ENCODE results near the gene PBX3.

Gene PBX3

GRCh38 chr9:125831054-125831453 lies 83.9 kb downstream of the PBX3 start:
- Histone ChIP-seq H3K27me3 (ENCODE audit: control insufficient read depth, insufficient read depth, low read length) (no peaks in the 10 kb centered on the region), H3K4me1 (ENCODE audit: control insufficient read depth, insufficient read depth, low read length) (no peaks in the 10 kb centered on the region), H3K4me3 (ENCODE audit: low read length) (no peak overlapping the region), H3K9ac (ENCODE audit: low read depth, low read length) (no peak overlapping the region), H3K4me2 (ENCODE audit: low read length) (no peak overlapping the region), H3K9me3 (replicated peaks; ENCODE audit: low read length) (no peaks in the 10 kb centered on the region), H3K36me3 (ENCODE audit: insufficient read depth, low read length) (no peaks in the 10 kb centered on the region)

- Histone ChIP-seq H3K4me3 (ENCODE audit: low read length) (no peak overlapping the region), H3K9ac (ENCODE audit: low read depth, low read length) (no peak overlapping the region), H3K9me3 (replicated peaks; ENCODE audit: low read length) (no peaks in the 10 kb centered on the region), H3K27me3 (ENCODE audit: control insufficient read depth, insufficient read depth, low read length) (no peaks in the 10 kb centered on the region), H3K36me3 (ENCODE audit: insufficient read depth, low read length) (no peaks in the 10 kb centered on the region), H3K4me2 (ENCODE audit: low read length) (no peak overlapping the region), H3K4me1 (ENCODE audit: control insufficient read depth, insufficient read depth, low read length) (no peaks in the 10 kb centered on the region)
Observed at GRCh38 chr9:125831616-125832015, 84.4 kb downstream of the PBX3 start.

DNA sequence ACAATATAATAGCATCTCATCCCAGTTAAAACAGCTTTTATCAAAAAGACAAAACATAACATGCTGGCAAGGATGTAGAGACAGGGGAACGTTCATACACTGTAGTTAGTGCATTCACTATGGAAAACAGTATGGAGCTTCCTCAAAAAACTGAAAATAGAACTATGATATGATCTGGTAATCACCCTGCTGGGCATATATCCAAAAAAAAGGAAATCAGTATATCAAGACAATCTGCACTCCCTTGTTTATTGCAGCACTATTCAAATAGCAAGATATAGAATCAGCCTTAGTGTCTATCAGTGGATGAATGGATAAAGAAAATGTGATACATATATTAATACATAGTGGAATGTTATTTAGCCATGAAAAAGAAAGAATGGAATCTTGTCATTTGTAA lies 88.5 kb downstream of the PBX3 start:
- no peak overlapping the region for H3K9ac ChIP-seq (ENCODE audit: low read depth, low read length)
- no peaks in the 10 kb centered on the region for H3K9me3 ChIP-seq (replicated peaks; ENCODE audit: low read length)
- H3K4me1 ChIP-seq (ENCODE audit: control insufficient read depth, insufficient read depth, low read length), result no peaks in the 10 kb centered on the region
- no peaks in the 10 kb centered on the region for H3K27me3 ChIP-seq (ENCODE audit: control insufficient read depth, insufficient read depth, low read length)
- H3K4me3 ChIP-seq (ENCODE audit: low read length), result no peak overlapping the region
- no peaks in the 10 kb centered on the region for H3K36me3 ChIP-seq (ENCODE audit: insufficient read depth, low read length)
- no peak overlapping the region for H3K4me2 ChIP-seq (ENCODE audit: low read length)

GRCh38 chr9:125839317-125839716 lies 92.1 kb downstream of the PBX3 start:
- Histone ChIP-seq H3K9ac (ENCODE audit: low read depth, low read length) (no peak overlapping the region), H3K4me3 (ENCODE audit: low read length) (no peak overlapping the region), H3K36me3 (ENCODE audit: insufficient read depth, low read length) (no peaks in the 10 kb centered on the region), H3K4me1 (ENCODE audit: control insufficient read depth, insufficient read depth, low read length) (no peaks in the 10 kb centered on the region), H3K27me3 (ENCODE audit: control insufficient read depth, insufficient read depth, low read length) (no peaks in the 10 kb centered on the region), H3K4me2 (ENCODE audit: low read length) (no peak overlapping the region), H3K9me3 (replicated peaks; ENCODE audit: low read length) (no peaks in the 10 kb centered on the region)

GRCh38 chr9:125841444-125841843 lies 94.3 kb downstream of the PBX3 start:
- H3K4me1 ChIP-seq (ENCODE audit: control insufficient read depth, insufficient read depth, low read length), result no peaks in the 10 kb centered on the region
- no peaks in the 10 kb centered on the region for H3K9me3 ChIP-seq (replicated peaks; ENCODE audit: low read length)
- no peaks in the 10 kb centered on the region for H3K27me3 ChIP-seq (ENCODE audit: control insufficient read depth, insufficient read depth, low read length)
- no peaks in the 10 kb centered on the region for H3K36me3 ChIP-seq (ENCODE audit: insufficient read depth, low read length)
- no peak overlapping the region for H3K9ac ChIP-seq (ENCODE audit: low read depth, low read length)
- no peak overlapping the region for H3K4me3 ChIP-seq (ENCODE audit: low read length)
- no peak overlapping the region for H3K4me2 ChIP-seq (ENCODE audit: low read length)

DNA sequence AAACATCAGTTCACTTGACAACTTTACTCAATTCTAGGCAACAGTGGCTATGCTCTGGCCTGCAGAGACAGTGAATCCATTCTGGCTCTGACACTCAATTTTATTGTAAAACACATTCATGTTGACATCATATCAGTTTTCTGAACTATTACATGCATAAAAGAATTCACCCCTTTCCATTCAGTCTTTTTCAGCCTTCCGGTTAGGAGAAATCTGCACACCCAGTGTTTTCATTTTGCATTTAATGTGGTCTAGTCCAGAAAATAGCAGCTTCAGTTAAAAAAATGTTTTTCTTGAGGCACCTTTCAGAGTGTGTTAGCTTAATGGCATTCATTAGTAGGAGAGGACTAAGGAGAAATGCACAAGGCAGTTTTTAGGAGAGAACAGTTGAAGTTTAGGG lies 95.1 kb downstream of the PBX3 start:
- no peak overlapping the region for H3K9ac ChIP-seq (ENCODE audit: low read depth, low read length)
- H3K27me3 ChIP-seq (ENCODE audit: control insufficient read depth, insufficient read depth, low read length), result no peaks in the 10 kb centered on the region
- no peaks in the 10 kb centered on the region for H3K4me1 ChIP-seq (ENCODE audit: control insufficient read depth, insufficient read depth, low read length)
- no peak overlapping the region for H3K4me2 ChIP-seq (ENCODE audit: low read length)
- no peaks in the 10 kb centered on the region for H3K9me3 ChIP-seq (replicated peaks; ENCODE audit: low read length)
- no peaks in the 10 kb centered on the region for H3K36me3 ChIP-seq (ENCODE audit: insufficient read depth, low read length)
- H3K4me3 ChIP-seq (ENCODE audit: low read length), result no peak overlapping the region

- no peak overlapping the region for H3K9ac ChIP-seq (ENCODE audit: low read depth, low read length)
- no peak overlapping the region for H3K4me3 ChIP-seq (ENCODE audit: low read length)
- H3K4me1 ChIP-seq (ENCODE audit: control insufficient read depth, insufficient read depth, low read length), result no peaks in the 10 kb centered on the region
- H3K4me2 ChIP-seq (ENCODE audit: low read length), result no peak overlapping the region
- no peaks in the 10 kb centered on the region for H3K27me3 ChIP-seq (ENCODE audit: control insufficient read depth, insufficient read depth, low read length)
- no peaks in the 10 kb centered on the region for H3K9me3 ChIP-seq (replicated peaks; ENCODE audit: low read length)
- H3K36me3 ChIP-seq (ENCODE audit: insufficient read depth, low read length), result no peaks in the 10 kb centered on the region
Observed at GRCh38 chr9:125843646-125844045, 96.5 kb downstream of the PBX3 start.

- H3K36me3 ChIP-seq (ENCODE audit: insufficient read depth, low read length), result no peaks in the 10 kb centered on the region
- H3K4me3 ChIP-seq (ENCODE audit: low read length), result no peak overlapping the region
- H3K27me3 ChIP-seq (ENCODE audit: control insufficient read depth, insufficient read depth, low read length), result no peaks in the 10 kb centered on the region
- no peak overlapping the region for H3K4me2 ChIP-seq (ENCODE audit: low read length)
- no peaks in the 10 kb centered on the region for H3K4me1 ChIP-seq (ENCODE audit: control insufficient read depth, insufficient read depth, low read length)
- no peak overlapping the region for H3K9ac ChIP-seq (ENCODE audit: low read depth, low read length)
- H3K9me3 ChIP-seq (replicated peaks; ENCODE audit: low read length), result no peaks in the 10 kb centered on the region
Observed at GRCh38 chr9:125844611-125845010, 97.4 kb downstream of the PBX3 start.

- Histone ChIP-seq H3K4me1 (ENCODE audit: control insufficient read depth, insufficient read depth, low read length) (no peaks in the 10 kb centered on the region), H3K36me3 (ENCODE audit: insufficient read depth, low read length) (no peaks in the 10 kb centered on the region), H3K9ac (ENCODE audit: low read depth, low read length) (no peak overlapping the region), H3K27me3 (ENCODE audit: control insufficient read depth, insufficient read depth, low read length) (no peaks in the 10 kb centered on the region), H3K4me2 (ENCODE audit: low read length) (no peak overlapping the region), H3K4me3 (ENCODE audit: low read length) (no peak overlapping the region), H3K9me3 (replicated peaks; ENCODE audit: low read length) (no peaks in the 10 kb centered on the region)
Observed at GRCh38 chr9:125845271-125845808, 98.2 kb downstream of the PBX3 start.

GRCh38 chr9:125847735-125848134 lies 100.6 kb downstream of the PBX3 start:
- no peaks in the 10 kb centered on the region for H3K36me3 ChIP-seq (ENCODE audit: insufficient read depth, low read length)
- H3K9ac ChIP-seq (ENCODE audit: low read depth, low read length), result no peak overlapping the region
- no peak overlapping the region for H3K4me2 ChIP-seq (ENCODE audit: low read length)
- H3K4me1 ChIP-seq (ENCODE audit: control insufficient read depth, insufficient read depth, low read length), result no peaks in the 10 kb centered on the region
- H3K9me3 ChIP-seq (replicated peaks; ENCODE audit: low read length), result no peaks in the 10 kb centered on the region
- H3K4me3 ChIP-seq (ENCODE audit: low read length), result no peak overlapping the region
- no peaks in the 10 kb centered on the region for H3K27me3 ChIP-seq (ENCODE audit: control insufficient read depth, insufficient read depth, low read length)

GRCh38 chr9:125850106-125850632 lies 103.0 kb downstream of the PBX3 start:
- Histone ChIP-seq H3K9me3 (replicated peaks; ENCODE audit: low read length) (no peaks in the 10 kb centered on the region), H3K4me2 (ENCODE audit: low read length) (no peak overlapping the region), H3K36me3 (ENCODE audit: insufficient read depth, low read length) (no peaks in the 10 kb centered on the region)

DNA sequence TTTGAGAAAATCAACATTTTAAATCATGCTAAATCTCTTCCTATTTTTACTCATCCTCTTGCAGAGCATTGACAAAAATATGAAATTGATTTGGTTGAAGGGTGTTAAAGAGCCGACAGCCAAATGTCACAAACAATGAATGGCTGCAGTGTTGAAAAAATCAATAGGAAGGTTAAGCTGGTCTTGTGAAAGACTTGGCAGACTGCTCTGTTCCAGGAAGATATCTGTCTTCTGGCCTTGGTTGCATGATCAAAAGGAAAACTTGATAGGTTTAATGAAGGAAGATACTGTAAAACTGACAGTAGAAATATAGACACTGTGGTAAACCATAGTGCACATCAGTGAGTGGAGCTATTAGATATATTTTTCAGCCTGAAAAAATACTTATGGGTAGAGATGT lies 103.6 kb downstream of the PBX3 start:
- Histone ChIP-seq H3K9ac (ENCODE audit: low read depth, low read length) (no peak overlapping the region), H3K4me3 (ENCODE audit: low read length) (no peak overlapping the region), H3K27me3 (ENCODE audit: control insufficient read depth, insufficient read depth, low read length) (no peaks in the 10 kb centered on the region), H3K36me3 (ENCODE audit: insufficient read depth, low read length) (no peaks in the 10 kb centered on the region), H3K9me3 (replicated peaks; ENCODE audit: low read length) (no peaks in the 10 kb centered on the region), H3K4me2 (ENCODE audit: low read length) (no peak overlapping the region), H3K4me1 (ENCODE audit: control insufficient read depth, insufficient read depth, low read length) (no peaks in the 10 kb centered on the region)

More at GRCh38 chr9:125850106-125850632, 103.0 kb downstream of the PBX3 start:
- H3K9ac ChIP-seq (ENCODE audit: low read depth, low read length), result no peak overlapping the region
- H3K4me1 ChIP-seq (ENCODE audit: control insufficient read depth, insufficient read depth, low read length), result no peaks in the 10 kb centered on the region
- H3K4me3 ChIP-seq (ENCODE audit: low read length), result no peak overlapping the region
- no peaks in the 10 kb centered on the region for H3K27me3 ChIP-seq (ENCODE audit: control insufficient read depth, insufficient read depth, low read length)
